HL-60 (cell line): Measurements from ENCODE around the gene CZIB.

ENCODE experiments used
- DNase-seq, 2 experiments: peaks; one replicate each; pipeline ENCODE4 v3.0.0-alpha.2; 2010 to 2020; ENCODE audit warnings: low read depth in 1 of 2, low spot score in 1 of 2
- H3K27ac ChIP-seq: fragments of 250-450 bp; sonication (Bioruptor Pico); replicated peaks from 2 replicates; pipeline ENCODE4 v1.5.1; 2020; ENCODE audit warnings: mild to moderate bottlenecking, moderate library complexity
- H3K27me3 ChIP-seq: fragments of 250-450 bp; sonication (Bioruptor Pico); 2 replicates; pipeline ENCODE4 v1.5.1; 2021; ENCODE audit warnings: mild to moderate bottlenecking, moderate library complexity; ENCODE audit not compliant: insufficient read depth, poor library complexity, severe bottlenecking
- H3K4me3 ChIP-seq: replicated peaks from 2 replicates; pipeline ENCODE4 v1.5.1; 2011; ENCODE audit warnings: mild to moderate bottlenecking, control low read depth, low read length; ENCODE audit not compliant: insufficient read depth
- CTCF ChIP-seq: IDR thresholded peaks from one replicate; pipeline ENCODE4 v1.5.1; 2011; ENCODE audit warnings: low read length, control low read depth, inconsistent platforms; ENCODE audit not compliant: insufficient read depth
- GABPA ChIP-seq: IDR thresholded peaks from 2 replicates; pipeline ENCODE4 v1.6.1; 2012; ENCODE audit warnings: low read depth
- POLR2AphosphoS5 ChIP-seq: IDR thresholded peaks from 2 replicates; pipeline ENCODE4 v1.6.1; 2012; ENCODE audit warnings: low read depth
- REST ChIP-seq: IDR thresholded peaks from 2 replicates; pipeline ENCODE4 v1.6.1; 2012; ENCODE audit warnings: low read depth; ENCODE audit not compliant: insufficient replicate concordance
- SPI1 ChIP-seq: IDR thresholded peaks from 2 replicates; pipeline ENCODE4 v1.6.1; 2012; ENCODE audit warnings: low read depth, mild to moderate bottlenecking, borderline replicate concordance

CZIB gene

DNA sequence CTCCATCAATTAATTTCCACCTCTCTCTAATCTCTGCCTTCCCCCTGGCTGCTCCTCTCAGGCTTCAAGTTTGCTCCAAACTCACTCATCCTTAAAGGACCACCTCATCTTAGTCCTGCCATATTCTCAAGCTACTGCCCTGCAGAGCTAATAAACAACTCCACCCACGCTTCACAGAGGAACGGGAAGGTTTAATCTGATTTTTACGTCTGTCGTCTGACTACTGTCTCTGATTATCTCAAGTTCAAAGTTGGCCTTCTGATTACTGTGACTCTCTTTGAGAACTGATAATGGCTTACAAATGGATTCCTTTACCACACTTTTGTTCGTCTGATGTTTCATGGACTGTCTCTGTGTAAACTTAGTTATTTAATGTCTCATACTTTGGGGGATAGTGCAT lies 31.4 kb downstream of the CZIB start:
- TF ChIP-seq REST: no peak
- no peak for TF ChIP-seq CTCF
- H3K4me3 ChIP-seq: no peak overlapping the region
- no peak overlapping the region for H3K27ac ChIP-seq
- DNase-seq: no peak
- no peaks in the 10 kb centered on the region for H3K27me3 ChIP-seq

- DNase-seq: no peak
- H3K27ac ChIP-seq: no peak overlapping the region
- no peaks in the 10 kb centered on the region for H3K27me3 ChIP-seq
- H3K4me3 ChIP-seq: no peak overlapping the region
- TF ChIP-seq CTCF (no peak), POLR2AphosphoS5 (no peak), GABPA (no peak), REST (no peak), SPI1 (no peak)
These were observed 32.3 kb downstream of the CZIB start for GRCh38 chr1:53188099-53188498.

DNA sequence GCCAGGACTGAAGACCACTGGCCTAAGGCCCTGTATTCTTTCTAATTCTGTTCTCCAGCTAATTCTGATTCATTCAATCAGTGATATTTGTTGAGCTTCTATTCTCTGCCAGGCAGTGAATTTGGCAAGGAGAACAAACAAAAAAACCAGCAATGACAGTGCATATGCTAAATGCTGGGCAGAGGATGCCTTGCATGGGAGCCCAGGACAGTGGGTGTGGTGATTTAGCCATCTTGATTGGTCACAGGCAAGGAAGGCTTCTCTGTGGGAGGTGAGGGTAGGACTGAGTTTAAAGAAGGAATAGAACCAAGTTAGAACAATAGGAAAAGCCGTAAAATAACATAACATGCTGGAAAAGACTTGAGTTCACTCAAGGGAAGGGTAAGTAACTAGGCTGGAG lies 33.0 kb downstream of the CZIB start:
- no peaks in the 10 kb centered on the region for H3K27me3 ChIP-seq
- no peak for TF ChIP-seq CTCF
- TF ChIP-seq SPI1: no peak
- no peak for TF ChIP-seq POLR2AphosphoS5
- no peak for TF ChIP-seq REST
- TF ChIP-seq GABPA: no peak
- no peak for DNase-seq
- no peak overlapping the region for H3K4me3 ChIP-seq
- H3K27ac ChIP-seq: no peak overlapping the region
